Pancreas (tissue), 10 donors: Measurements from ENCODE around the gene FARSA. TPM values are rescaled to one million over a fixed set of nuclear protein-coding genes. Genes with fewer than 3 reads are reported as not detected.

Source experiments
- ATAC-seq, 4 donors: fragments of 200-7000 bp; cut with Tn5 transposase; one replicate each; pipeline versions ENCODE4 v1.8.0 to v1.9.1; 2020; ENCODE audit warnings: mild to moderate bottlenecking in 4 of 4, moderate library complexity in 4 of 4
- DNase-seq, 6 donors: peaks; one replicate each; pipeline ENCODE4 v3.0.0-alpha.2; 2020
- FAIRE-seq: peaks from 2 replicates; lab custom pipeline; 2012; peaks lifted over from hg19 to GRCh38; lab: Jason Lieb, UNC
- H3K27ac ChIP-seq, 4 donors: fragments of 200-600 bp; sonication (generic); 1 replicate in 3 of 4; 2 replicates in 1 of 4; pipeline versions ENCODE4 v1.5.0 to v1.8.0; 2020
- H3K27me3 ChIP-seq, 4 donors: fragments of 200-600 bp; one replicate each; pipeline ENCODE4 v1.8.0; 2021
- H3K36me3 ChIP-seq, 3 donors: fragments of 200-600 bp; sonication (generic) in 1 of 3; one replicate each; pipeline versions ENCODE4 v1.5.0 to v1.8.0; 2020 to 2021
- H3K4me1 ChIP-seq, 3 donors: fragments of 200-600 bp; one replicate each; pipeline ENCODE4 v1.8.0; 2021
- H3K4me3 ChIP-seq, 4 donors: fragments of 200-600 bp; sonication (generic) in 2 of 4; one replicate each; pipeline versions ENCODE4 v1.5.0 to v1.8.0; 2020 to 2021
- H3K9me3 ChIP-seq, 4 donors: fragments of 200-600 bp; one replicate each; pipeline ENCODE4 v1.8.0; 2021
- WGBS, 2 donors: extraction: QIAGEN DNeasy Blood & Tissue Kit; methylation state at CpG; one replicate each; pipeline ENCODE4 v1.1.7; 2013; 5-methylcytosine and 5-hydroxymethylcytosine counted together
- intact Hi-C, 3 donors: fragments of 100-400 bp; cut with DNase I; formaldehyde crosslinking; loops; one replicate each; pipeline versions ENCODE4 v1.11.1 to v1.14.2; 2022
- polyA plus RNA-seq, 2 donors: library from polyadenylated mRNA; stranded (reverse); fragments of 200-250 nt; gene quantifications; one replicate each; pipeline ENCODE4 v1.2.3, GENCODE V29; 2013
- total RNA-seq, 6 donors: library from RNA; stranded (reverse); fragmentation: NEBNext Ultra II Directional in 4 of 6; extraction: Animal tissue kit (Norgen Biotek cat#: 25700) in 4 of 6; gene quantifications; one replicate each; pipeline versions ENCODE4 v1.2.1 to v1.2.4, GENCODE V29; 2021 to 2023
- TF ChIP-seq, protein P1 (sequence below), 4 donors: fragments of 200-600 bp; sonication (generic) in 3 of 4; IDR thresholded peaks; one replicate each; pipeline versions ENCODE4 v1.5.0 to v1.8.0; 2021; ENCODE audit warnings: antibody characterized with exemption in 4 of 4
- donor health status: healthy with polysubstance abuse.
- donor health status: DM: no; HTN: no; CAD: no; lungs with moderate emphysema.
- donor health status: DM: no; HTN: no; CAD: no.
- donor health status: control.
- donor health status: control.
- donor health status: Bipolar disorder and iron deficiency.
- donor health status: DM: yes; HTN: yes; CAD: no.
- donor health status: DM: no; HTN: no; CAD: no.
- donor health status: DM: no; HTN: no; CAD: no.
- donor health status: DM: yes; HTN: yes; CAD: no.

Gene FARSA
- total and polyA plus RNA-seq, 8 donors = 19.4 to 46.0 (median 30.2) TPM

DNA sequence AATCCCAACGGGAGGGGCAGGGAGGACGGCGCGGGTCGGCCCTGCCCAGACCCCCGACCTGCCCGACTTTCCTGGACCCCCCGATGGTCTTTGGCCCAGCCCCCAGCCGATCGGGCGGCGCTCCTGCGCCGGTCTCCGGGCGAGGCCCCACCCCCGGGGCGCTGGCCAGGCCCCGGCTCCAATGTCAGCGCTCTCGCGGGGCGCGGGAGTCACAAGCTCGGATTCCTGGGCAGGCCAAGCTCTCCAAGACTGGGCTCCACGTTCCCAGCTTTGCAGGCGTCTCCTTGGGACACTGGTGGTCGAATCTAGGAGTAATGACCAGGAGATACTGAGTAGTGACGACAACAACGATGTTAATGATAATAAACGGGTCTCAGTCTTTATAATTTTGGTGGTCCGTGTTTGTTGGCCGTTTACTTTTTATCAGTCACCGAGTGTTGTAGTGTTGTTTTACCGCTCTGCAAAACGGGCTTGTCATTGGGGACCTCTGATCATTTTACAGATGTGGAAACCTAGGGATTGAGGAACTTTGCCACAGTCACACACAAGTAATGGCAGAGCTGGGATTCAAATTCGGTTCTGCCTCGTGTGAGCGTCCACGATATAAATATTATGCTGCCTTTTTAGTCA, 12.7 kb upstream of the FARSA start:
- peaks cover 4 to 68% (median 37%) of the 10 kb centered on the region in 3 donors for H3K36me3 ChIP-seq
- peak overlapping the region; percentile 82 to 90 (median 86) for H3K27ac ChIP-seq
- FAIRE-seq (no peak), ATAC-seq (peak; percentile 69 to 83 (median 80)), DNase-seq (peak; percentile 58 to 88 (median 76))
- no peaks in the 10 kb centered on the region for H3K27me3 ChIP-seq
- 0 to 1% methylated on average over 25 to 40 of the region's 40 CpGs for WGBS, 2 donors
- no peaks in the 10 kb centered on the region for H3K9me3 ChIP-seq
- intact Hi-C loops = no loop called here
- H3K4me1 ChIP-seq = peaks cover 7 to 24% (median 9%) of the 10 kb centered on the region in 3 donors
- H3K4me3 ChIP-seq = peak overlapping the region; percentile 76 to 93 (median 84)
- TF ChIP-seq, protein P1, sequence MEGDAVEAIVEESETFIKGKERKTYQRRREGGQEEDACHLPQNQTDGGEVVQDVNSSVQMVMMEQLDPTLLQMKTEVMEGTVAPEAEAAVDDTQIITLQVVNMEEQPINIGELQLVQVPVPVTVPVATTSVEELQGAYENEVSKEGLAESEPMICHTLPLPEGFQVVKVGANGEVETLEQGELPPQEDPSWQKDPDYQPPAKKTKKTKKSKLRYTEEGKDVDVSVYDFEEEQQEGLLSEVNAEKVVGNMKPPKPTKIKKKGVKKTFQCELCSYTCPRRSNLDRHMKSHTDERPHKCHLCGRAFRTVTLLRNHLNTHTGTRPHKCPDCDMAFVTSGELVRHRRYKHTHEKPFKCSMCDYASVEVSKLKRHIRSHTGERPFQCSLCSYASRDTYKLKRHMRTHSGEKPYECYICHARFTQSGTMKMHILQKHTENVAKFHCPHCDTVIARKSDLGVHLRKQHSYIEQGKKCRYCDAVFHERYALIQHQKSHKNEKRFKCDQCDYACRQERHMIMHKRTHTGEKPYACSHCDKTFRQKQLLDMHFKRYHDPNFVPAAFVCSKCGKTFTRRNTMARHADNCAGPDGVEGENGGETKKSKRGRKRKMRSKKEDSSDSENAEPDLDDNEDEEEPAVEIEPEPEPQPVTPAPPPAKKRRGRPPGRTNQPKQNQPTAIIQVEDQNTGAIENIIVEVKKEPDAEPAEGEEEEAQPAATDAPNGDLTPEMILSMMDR (IDR thresholded peaks at IDR 0.05) = no peak

DNA sequence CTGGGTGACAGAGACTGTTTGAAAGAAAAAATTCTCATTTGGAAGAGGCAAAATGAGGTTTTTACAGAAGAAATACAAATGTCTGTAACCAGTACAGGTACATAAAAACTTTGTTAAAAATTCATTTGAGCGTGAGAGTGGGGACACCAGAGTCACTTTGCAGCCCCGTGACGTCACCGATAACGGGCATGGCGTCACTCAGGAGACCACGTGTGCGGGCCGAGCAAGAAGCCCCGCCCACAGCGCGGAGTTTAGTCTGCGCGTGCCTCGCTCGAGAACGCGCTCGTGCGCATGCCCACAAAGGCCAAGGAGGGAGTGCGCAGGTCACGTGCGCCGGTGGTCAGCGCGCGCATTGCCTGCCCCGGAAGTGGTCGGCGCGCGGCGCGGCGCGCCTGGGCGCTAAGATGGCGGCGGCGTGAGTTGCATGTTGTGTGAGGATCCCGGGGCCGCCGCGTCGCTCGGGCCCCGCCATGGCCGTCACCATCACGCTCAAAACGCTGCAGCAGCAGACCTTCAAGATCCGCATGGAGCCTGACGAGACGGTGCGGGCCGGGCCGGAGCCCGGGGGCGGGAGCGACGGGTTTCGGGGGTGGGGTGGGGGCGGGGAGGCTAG, 12.1 kb upstream of the FARSA start, which contains the start of gene RAD23A:
Gene RAD23A, plus strand, starts transcription at position 384 of the 613 bp plus-strand sequence. Its CDS starts 87 bp downstream, at position 471.
- Histone ChIP-seq H3K4me3 (peak within 1 kb of the TSS; percentile 76 to 93 (median 84)), H3K27ac (peak within 1 kb of the TSS; percentile 82 to 90 (median 86)), H3K9me3 (no peaks in the 10 kb centered on the region), H3K4me1 (peaks cover 12 to 24% (median 12%) of the 10 kb centered on the region in 3 donors), H3K36me3 (peaks cover 9 to 70% (median 41%) of the 10 kb centered on the region in 3 donors), H3K27me3 (no peaks in the 10 kb centered on the region)
- TF ChIP-seq, protein P1 (IDR thresholded peaks at IDR 0.05) = no peak
- no peak for FAIRE-seq
- intact Hi-C loops = no loop called here
- 0 to 1% methylated on average over 49 to 61 of the region's 62 CpGs for WGBS, 2 donors
- ATAC-seq = peak; percentile 90 to 95 (median 94)
- peak; percentile 95 to 100 (median 100) for DNase-seq

DNA sequence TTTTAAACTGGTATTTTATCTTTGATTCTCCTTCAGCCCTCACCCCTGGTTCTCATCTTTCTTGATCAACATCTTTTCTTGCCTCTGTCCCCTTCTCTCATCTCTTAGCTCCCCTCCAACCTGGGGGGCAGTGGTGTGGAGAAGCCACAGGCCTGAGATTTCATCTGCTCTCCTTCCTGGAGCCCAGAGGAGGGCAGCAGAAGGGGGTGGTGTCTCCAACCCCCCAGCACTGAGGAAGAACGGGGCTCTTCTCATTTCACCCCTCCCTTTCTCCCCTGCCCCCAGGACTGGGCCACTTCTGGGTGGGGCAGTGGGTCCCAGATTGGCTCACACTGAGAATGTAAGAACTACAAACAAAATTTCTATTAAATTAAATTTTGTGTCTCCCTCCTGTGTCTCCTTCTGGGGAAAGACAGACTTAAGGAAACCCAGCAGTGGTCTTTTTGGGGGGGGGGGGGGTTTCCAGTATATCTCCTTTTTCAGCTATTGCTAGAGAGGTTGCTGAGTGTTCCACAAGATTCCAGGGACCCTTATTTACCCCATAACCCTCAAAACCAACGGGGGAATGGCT, 10.7 kb upstream of the FARSA start:
- intact Hi-C loops = no loop called here
- no peak for ATAC-seq
- 52 to 65% methylated on average over 2 of the region's 2 CpGs for WGBS, 2 donors
- no peak for FAIRE-seq
- no peaks in the 10 kb centered on the region for H3K27me3 ChIP-seq
- no peak for DNase-seq
- H3K4me3 ChIP-seq = no peak overlapping the region
- H3K9me3 ChIP-seq = no peaks in the 10 kb centered on the region
- no peak overlapping the region for H3K27ac ChIP-seq
- peaks cover 10 to 62% (median 36%) of the 10 kb centered on the region in 3 donors for H3K36me3 ChIP-seq
- TF ChIP-seq, protein P1 (IDR thresholded peaks at IDR 0.05) = no peak
- peaks cover 19 to 28% (median 23%) of the 10 kb centered on the region in 3 donors for H3K4me1 ChIP-seq

DNA sequence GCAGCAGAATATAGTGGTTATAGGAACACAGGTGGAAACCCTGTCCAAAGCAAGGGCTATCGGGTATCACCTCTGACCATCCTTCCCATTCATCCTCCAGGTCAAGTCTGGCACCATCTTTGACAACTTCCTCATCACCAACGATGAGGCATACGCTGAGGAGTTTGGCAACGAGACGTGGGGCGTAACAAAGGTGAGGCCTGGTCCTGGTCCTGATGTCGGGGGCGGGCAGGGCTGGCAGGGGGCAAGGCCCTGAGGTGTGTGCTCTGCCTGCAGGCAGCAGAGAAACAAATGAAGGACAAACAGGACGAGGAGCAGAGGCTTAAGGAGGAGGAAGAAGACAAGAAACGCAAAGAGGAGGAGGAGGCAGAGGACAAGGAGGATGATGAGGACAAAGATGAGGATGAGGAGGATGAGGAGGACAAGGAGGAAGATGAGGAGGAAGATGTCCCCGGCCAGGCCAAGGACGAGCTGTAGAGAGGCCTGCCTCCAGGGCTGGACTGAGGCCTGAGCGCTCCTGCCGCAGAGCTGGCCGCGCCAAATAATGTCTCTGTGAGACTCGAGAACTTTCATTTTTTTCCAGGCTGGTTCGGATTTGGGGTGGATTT, 10.0 kb upstream of the FARSA start:
- H3K27ac ChIP-seq = no peak overlapping the region
- TF ChIP-seq, protein P1 (IDR thresholded peaks at IDR 0.05) = no peak
- ATAC-seq (no peak), FAIRE-seq (no peak), DNase-seq (no peak)
- intact Hi-C loops = no loop called here
- no peak overlapping the region for H3K4me3 ChIP-seq
- H3K4me1 ChIP-seq = peaks cover 19 to 28% (median 23%) of the 10 kb centered on the region in 3 donors
- H3K36me3 ChIP-seq = peaks cover 10 to 56% (median 30%) of the 10 kb centered on the region in 3 donors
- 62 to 73% methylated on average over 18 of the region's 18 CpGs for WGBS, 2 donors
- H3K9me3 ChIP-seq = no peaks in the 10 kb centered on the region
- no peaks in the 10 kb centered on the region for H3K27me3 ChIP-seq
